ENCODE measurements around the gene CLMP.

The CLMP gene

GRCh38 chr11:123178186-123178585, 16.9 kb downstream of the CLMP start:
- no peak for DNase-seq
- TF ChIP-seq, protein P1, sequence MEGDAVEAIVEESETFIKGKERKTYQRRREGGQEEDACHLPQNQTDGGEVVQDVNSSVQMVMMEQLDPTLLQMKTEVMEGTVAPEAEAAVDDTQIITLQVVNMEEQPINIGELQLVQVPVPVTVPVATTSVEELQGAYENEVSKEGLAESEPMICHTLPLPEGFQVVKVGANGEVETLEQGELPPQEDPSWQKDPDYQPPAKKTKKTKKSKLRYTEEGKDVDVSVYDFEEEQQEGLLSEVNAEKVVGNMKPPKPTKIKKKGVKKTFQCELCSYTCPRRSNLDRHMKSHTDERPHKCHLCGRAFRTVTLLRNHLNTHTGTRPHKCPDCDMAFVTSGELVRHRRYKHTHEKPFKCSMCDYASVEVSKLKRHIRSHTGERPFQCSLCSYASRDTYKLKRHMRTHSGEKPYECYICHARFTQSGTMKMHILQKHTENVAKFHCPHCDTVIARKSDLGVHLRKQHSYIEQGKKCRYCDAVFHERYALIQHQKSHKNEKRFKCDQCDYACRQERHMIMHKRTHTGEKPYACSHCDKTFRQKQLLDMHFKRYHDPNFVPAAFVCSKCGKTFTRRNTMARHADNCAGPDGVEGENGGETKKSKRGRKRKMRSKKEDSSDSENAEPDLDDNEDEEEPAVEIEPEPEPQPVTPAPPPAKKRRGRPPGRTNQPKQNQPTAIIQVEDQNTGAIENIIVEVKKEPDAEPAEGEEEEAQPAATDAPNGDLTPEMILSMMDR (IDR thresholded peaks at IDR 0.05): no peak
- no peaks in the 10 kb centered on the region for H3K27me3 ChIP-seq
- H3K27ac ChIP-seq: no peak overlapping the region
- intact Hi-C loops (cut with DNase I; ENCODE audit: low total_unique reads): no loop called here
- H3K4me3 ChIP-seq: no peak overlapping the region
- no peaks in the 10 kb centered on the region for H3K9me3 ChIP-seq
- peaks cover 0 to 25% (median 12%) of the 10 kb centered on the region in 4 donors for H3K4me1 ChIP-seq
- no peaks in the 10 kb centered on the region for H3K36me3 ChIP-seq

DNA sequence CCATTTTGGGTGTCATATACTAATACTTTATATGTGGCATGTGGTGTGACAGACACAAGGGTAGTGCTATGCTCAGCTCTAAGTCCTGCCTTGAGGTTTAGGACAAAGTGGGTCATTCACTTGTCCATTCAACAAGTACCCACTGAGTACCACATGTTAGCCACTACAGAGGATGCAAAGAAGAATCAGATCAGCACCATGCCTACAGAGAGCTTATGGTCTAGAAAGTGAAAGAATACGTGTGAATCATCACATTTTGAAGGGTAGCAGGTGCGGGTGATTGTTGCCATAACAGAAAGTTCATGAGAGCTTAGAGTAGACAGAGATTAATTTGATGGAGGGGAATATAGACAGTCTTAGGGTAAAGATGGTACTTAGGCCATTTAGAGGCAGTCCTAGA, 18.3 kb downstream of the CLMP start:
- Histone ChIP-seq H3K27ac (no peak overlapping the region), H3K27me3 (no peaks in the 10 kb centered on the region), H3K4me1 (peaks cover 0 to 25% (median 12%) of the 10 kb centered on the region in 4 donors), H3K4me3 (no peak overlapping the region), H3K36me3 (no peaks in the 10 kb centered on the region), H3K9me3 (no peaks in the 10 kb centered on the region)
- TF ChIP-seq, protein P1 (IDR thresholded peaks at IDR 0.05): no peak
- DNase-seq: no peak
- intact Hi-C loops (cut with DNase I; ENCODE audit: low total_unique reads): no loop called here

- Histone ChIP-seq H3K4me1 (peaks cover 0 to 25% (median 10%) of the 10 kb centered on the region in 4 donors), H3K36me3 (no peaks in the 10 kb centered on the region), H3K9me3 (no peaks in the 10 kb centered on the region), H3K4me3 (no peak overlapping the region), H3K27me3 (no peaks in the 10 kb centered on the region), H3K27ac (peak overlapping the region in 1 of 2 donors; percentile 40)
- TF ChIP-seq, protein P1 (IDR thresholded peaks at IDR 0.05): no peak
- intact Hi-C loops (cut with DNase I; ENCODE audit: low total_unique reads): no loop called here
- peak; percentile 78 to 80 for DNase-seq
Observed at GRCh38 chr11:123174196-123175183, 20.6 kb downstream of the CLMP start.

- no peak overlapping the region for H3K4me3 ChIP-seq
- DNase-seq: no peak
- H3K36me3 ChIP-seq: no peaks in the 10 kb centered on the region
- no peaks in the 10 kb centered on the region for H3K27me3 ChIP-seq
- TF ChIP-seq, protein P1 (IDR thresholded peaks at IDR 0.05): no peak
- H3K4me1 ChIP-seq: peaks cover 0 to 25% (median 10%) of the 10 kb centered on the region in 4 donors
- H3K9me3 ChIP-seq: no peaks in the 10 kb centered on the region
- intact Hi-C loops (cut with DNase I; ENCODE audit: low total_unique reads): no loop called here
- H3K27ac ChIP-seq: no peak overlapping the region
Observed at GRCh38 chr11:123173856-123174186, 21.2 kb downstream of the CLMP start.

DNA sequence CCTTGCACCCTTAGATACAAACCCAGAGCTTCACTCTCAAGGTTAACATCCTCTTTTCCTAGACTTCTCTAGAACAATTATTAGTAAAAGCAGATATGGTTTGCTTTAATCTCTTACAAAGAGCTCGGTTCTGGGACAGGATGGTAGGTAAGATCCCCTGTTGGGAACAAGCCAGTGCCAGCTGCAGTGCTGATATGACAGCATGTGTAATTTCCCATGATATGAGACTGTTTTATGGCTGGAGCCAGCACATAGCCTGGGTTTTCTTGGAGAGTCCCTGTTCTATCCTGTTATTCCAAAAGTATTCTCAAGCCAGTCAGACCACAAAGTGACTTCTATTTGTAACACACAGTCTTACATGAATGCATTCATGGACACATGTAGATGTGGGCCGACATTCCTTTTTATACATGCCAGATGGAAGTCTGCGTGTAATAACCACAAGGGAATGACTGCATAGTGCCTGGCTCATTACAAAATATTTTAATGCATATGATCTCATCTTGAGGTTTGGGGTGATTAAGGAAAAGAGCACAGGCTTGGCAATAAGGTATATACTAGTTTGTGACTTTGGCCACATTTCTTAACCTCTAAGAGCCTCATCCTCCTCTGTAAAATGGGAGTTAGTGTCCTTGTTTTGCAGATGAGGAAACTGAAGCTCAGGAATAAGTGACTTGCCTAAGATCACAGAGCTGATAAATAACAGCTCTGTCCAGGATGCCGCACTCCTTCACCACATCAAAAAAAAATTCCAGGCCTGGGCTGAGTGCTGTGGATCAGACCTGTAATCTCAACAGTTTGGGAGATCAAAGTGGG, 21.8 kb downstream of the CLMP start:
- Histone ChIP-seq H3K4me1 (peaks cover 0 to 25% (median 10%) of the 10 kb centered on the region in 4 donors), H3K4me3 (no peak overlapping the region), H3K9me3 (no peaks in the 10 kb centered on the region), H3K27ac (no peak overlapping the region), H3K27me3 (no peaks in the 10 kb centered on the region), H3K36me3 (no peaks in the 10 kb centered on the region)
- no peak for DNase-seq
- intact Hi-C loops (cut with DNase I; ENCODE audit: low total_unique reads): no loop called here
- TF ChIP-seq, protein P1 (IDR thresholded peaks at IDR 0.05): no peak
